Mammary epithelial cell (primary cell): ENCODE measurements around the gene SF3B6.

Source experiments
- EZH2 ChIP-seq: IDR thresholded peaks from 2 replicates; pipeline ENCODE4 v1.6.1; 2012; ENCODE audit warnings: low read length, inconsistent platforms, borderline replicate concordance
- TF ChIP-seq, protein P1 (sequence below), 2 donors: IDR thresholded peaks in 1 of 2; conservative IDR thresholded peaks in 1 of 2; 2 replicates each; pipeline ENCODE4 v1.5.1; 2011 to 2012; ENCODE audit warnings: inconsistent platforms in 2 of 2, low read length in 2 of 2, mild to moderate bottlenecking in 2 of 2, control low read depth in 1 of 2, low read depth in 1 of 2; ENCODE audit not compliant: insufficient read depth in 1 of 2; ENCODE audit errors: extremely low read depth in 1 of 2

DNA sequence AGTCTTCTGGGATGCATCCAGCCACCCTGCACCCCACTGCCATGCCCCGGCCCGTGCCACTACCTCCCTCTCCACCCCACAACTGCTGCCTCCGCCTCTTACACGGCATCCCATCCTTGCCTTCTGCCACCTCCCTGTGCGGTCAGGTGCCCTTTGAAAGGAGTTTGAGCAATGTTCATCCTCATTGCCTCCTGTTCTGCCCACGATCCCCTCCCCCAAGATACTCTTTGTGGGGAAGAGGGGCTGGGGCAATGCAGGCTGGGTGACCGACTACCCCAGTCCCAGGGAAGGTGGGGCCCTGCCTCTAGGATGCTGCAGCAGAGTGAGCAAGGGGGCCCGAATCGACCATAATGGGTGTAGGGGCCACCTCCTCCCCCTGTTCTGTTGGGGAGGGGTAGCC is 57.9 kb downstream of the SF3B6 start:
- TF ChIP-seq, protein P1, sequence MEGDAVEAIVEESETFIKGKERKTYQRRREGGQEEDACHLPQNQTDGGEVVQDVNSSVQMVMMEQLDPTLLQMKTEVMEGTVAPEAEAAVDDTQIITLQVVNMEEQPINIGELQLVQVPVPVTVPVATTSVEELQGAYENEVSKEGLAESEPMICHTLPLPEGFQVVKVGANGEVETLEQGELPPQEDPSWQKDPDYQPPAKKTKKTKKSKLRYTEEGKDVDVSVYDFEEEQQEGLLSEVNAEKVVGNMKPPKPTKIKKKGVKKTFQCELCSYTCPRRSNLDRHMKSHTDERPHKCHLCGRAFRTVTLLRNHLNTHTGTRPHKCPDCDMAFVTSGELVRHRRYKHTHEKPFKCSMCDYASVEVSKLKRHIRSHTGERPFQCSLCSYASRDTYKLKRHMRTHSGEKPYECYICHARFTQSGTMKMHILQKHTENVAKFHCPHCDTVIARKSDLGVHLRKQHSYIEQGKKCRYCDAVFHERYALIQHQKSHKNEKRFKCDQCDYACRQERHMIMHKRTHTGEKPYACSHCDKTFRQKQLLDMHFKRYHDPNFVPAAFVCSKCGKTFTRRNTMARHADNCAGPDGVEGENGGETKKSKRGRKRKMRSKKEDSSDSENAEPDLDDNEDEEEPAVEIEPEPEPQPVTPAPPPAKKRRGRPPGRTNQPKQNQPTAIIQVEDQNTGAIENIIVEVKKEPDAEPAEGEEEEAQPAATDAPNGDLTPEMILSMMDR (conservative IDR thresholded peaks at IDR 0.05 in 1 of 2, IDR thresholded peaks at IDR 0.05 in 1 of 2; ENCODE audit: extremely low read depth in 1 of 2, insufficient read depth in 1 of 2, low read depth in 1 of 2, low read length in 2 of 2): no peak
- TF ChIP-seq EZH2: no peak
